PC-3 (cell line): ENCODE results near the gene TRIM44. TPM values are rescaled to one million over a fixed set of nuclear protein-coding genes. Genes with fewer than 3 reads are reported as not detected.

Experiments
- ATAC-seq: fragments of 200-7000 bp; cut with Tn5 transposase; 2 replicates; pipeline ENCODE4 v1.9.1; 2020; ENCODE audit warnings: mild to moderate bottlenecking, moderate library complexity
- BruUV-seq: library from RNA; stranded (reverse); fragments of 400-500 nt; replicated peaks from 2 replicates; lab custom pipeline; 2021; lab: Mats Ljungman, UMichigan
- CTCF ChIA-PET: fragments of 300-600 bp; sonication (Branson Sonifier 250); formaldehyde crosslinking; loops from one replicate; lab custom pipeline; 2022; ENCODE audit warnings: antibody characterized with exemption; lab: Charles Lee
- POLR2A ChIA-PET: fragments of 300-600 bp; sonication (Branson Sonifier 250); formaldehyde crosslinking; loops from one replicate; lab custom pipeline; 2022; ENCODE audit warnings: antibody characterized with exemption; ENCODE audit not compliant: unreplicated experiment; lab: Charles Lee
- DNase-seq: peaks from one replicate; pipeline ENCODE4 v3.0.0-alpha.2; 2015
- H2AFZ ChIP-seq: fragments of 300-600 bp; sonication (generic); 2 replicates; pipeline ENCODE4 v1.6.0; 2016; ENCODE audit warnings: antibody characterized with exemption, low read length
- H3F3A ChIP-seq: fragments of 300-600 bp; sonication (generic); one replicate; pipeline ENCODE4 v1.6.0; 2017; ENCODE audit warnings: antibody characterized with exemption, low read length, control low read depth, mild to moderate bottlenecking; ENCODE audit not compliant: unreplicated experiment
- H3K27ac ChIP-seq: fragments of 300-600 bp; sonication (generic); 2 replicates; pipeline ENCODE4 v1.5.1; 2016; ENCODE audit warnings: mild to moderate bottlenecking, low read length
- H3K27me3 ChIP-seq: fragments of 300-600 bp; sonication (generic); 2 replicates; pipeline ENCODE4 v1.6.1; 2016; ENCODE audit warnings: low read length, mixed read lengths
- H3K36me3 ChIP-seq: fragments of 300-600 bp; sonication (generic); 2 replicates; pipeline ENCODE4 v1.6.1; 2016; ENCODE audit warnings: low read depth, mixed run types, low read length, mixed read lengths
- H3K4me1 ChIP-seq: fragments of 300-600 bp; sonication (generic); 2 replicates; pipeline ENCODE4 v1.5.1; 2016; ENCODE audit warnings: low read length; ENCODE audit not compliant: insufficient read depth
- H3K4me2 ChIP-seq: fragments of 300-600 bp; sonication (generic); 2 replicates; pipeline ENCODE4 v1.6.0; 2016; ENCODE audit warnings: low read length
- H3K4me3 ChIP-seq: fragments of 300-600 bp; sonication (generic); 2 replicates; pipeline ENCODE4 v1.5.1; 2016; ENCODE audit warnings: mild to moderate bottlenecking, low read length, mixed read lengths
- H3K79me2 ChIP-seq: fragments of 300-600 bp; sonication (generic); 2 replicates; pipeline ENCODE4 v1.6.1; 2017; ENCODE audit warnings: low read length, mixed read lengths
- H3K9ac ChIP-seq: fragments of 300-600 bp; sonication (generic); 2 replicates; pipeline ENCODE4 v1.6.0; 2016; ENCODE audit warnings: mild to moderate bottlenecking, low read length
- H3K9me2 ChIP-seq: fragments of 300-600 bp; sonication (generic); replicated peaks from 2 replicates; pipeline ENCODE4 v1.6.1; 2016; ENCODE audit warnings: mixed run types, low read length, mixed read lengths
- H3K9me3 ChIP-seq: fragments of 300-600 bp; sonication (generic); 2 replicates; pipeline ENCODE4 v1.6.1; 2016; ENCODE audit warnings: low read length, mixed read lengths
- H4K20me1 ChIP-seq: fragments of 300-600 bp; sonication (generic); 2 replicates; pipeline ENCODE4 v1.6.1; 2016; ENCODE audit warnings: low read length, mixed read lengths
- EZH2 ChIP-seq: fragments of 300-600 bp; sonication (generic); IDR thresholded peaks from one replicate; pipeline ENCODE4 v1.6.1; 2017; ENCODE audit warnings: antibody characterized with exemption, mild to moderate bottlenecking, low read length; ENCODE audit not compliant: unreplicated experiment
- EZH2phosphoT487 ChIP-seq: fragments of 300-600 bp; sonication (generic); IDR thresholded peaks from 2 replicates; pipeline ENCODE4 v1.6.1; 2018; ENCODE audit warnings: mild to moderate bottlenecking, antibody characterized with exemption, low read length, borderline replicate concordance
- intact Hi-C: fragments of 100-400 bp; cut with micrococcal nuclease; formaldehyde crosslinking; loops from 2 replicates; pipeline ENCODE4 v1.9.0; 2023
- total RNA-seq: library from RNA; depleted of rRNA; stranded (reverse); fragments of >200 nt; gene quantifications from 2 replicates; pipeline ENCODE4 v1.2.3, GENCODE V29; 2014
- TF ChIP-seq, protein P1 (sequence below): fragments of 300-600 bp; sonication (generic); conservative IDR thresholded peaks from 2 replicates; pipeline ENCODE4 v1.5.1; 2017; ENCODE audit warnings: antibody characterized with exemption, low read depth, mild to moderate bottlenecking, low read length

Gene TRIM44
- total RNA-seq, 1 experiment from 2014 or later: 14.0 TPM

DNA sequence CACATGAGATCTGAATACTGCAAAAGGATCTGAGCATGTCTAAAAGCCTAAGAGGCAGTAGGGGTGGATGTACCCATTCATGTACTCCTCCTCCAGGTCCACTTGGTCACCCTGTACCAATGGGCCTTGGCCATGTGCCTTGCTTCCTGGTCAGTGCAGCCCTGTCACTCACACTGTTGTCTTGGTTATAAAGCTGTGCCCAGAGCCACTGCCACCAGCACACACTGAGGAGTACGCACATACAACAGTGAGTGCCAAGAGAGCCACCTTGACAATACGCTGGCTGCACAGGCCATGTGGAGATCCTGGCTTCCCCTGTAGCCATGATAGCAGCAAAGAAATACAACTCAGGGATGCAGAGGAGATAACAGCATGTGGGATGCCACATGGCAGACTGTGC lies 184.9 kb downstream of the TRIM44 start:
- intact Hi-C loops: no loop called here
- no peaks in the 10 kb centered on the region for H3K4me1 ChIP-seq
- H3F3A ChIP-seq: no peaks in the 10 kb centered on the region
- no peak overlapping the region for H2AFZ ChIP-seq
- no peak for ATAC-seq
- H3K9ac ChIP-seq: no peak overlapping the region
- TF ChIP-seq, protein P1, sequence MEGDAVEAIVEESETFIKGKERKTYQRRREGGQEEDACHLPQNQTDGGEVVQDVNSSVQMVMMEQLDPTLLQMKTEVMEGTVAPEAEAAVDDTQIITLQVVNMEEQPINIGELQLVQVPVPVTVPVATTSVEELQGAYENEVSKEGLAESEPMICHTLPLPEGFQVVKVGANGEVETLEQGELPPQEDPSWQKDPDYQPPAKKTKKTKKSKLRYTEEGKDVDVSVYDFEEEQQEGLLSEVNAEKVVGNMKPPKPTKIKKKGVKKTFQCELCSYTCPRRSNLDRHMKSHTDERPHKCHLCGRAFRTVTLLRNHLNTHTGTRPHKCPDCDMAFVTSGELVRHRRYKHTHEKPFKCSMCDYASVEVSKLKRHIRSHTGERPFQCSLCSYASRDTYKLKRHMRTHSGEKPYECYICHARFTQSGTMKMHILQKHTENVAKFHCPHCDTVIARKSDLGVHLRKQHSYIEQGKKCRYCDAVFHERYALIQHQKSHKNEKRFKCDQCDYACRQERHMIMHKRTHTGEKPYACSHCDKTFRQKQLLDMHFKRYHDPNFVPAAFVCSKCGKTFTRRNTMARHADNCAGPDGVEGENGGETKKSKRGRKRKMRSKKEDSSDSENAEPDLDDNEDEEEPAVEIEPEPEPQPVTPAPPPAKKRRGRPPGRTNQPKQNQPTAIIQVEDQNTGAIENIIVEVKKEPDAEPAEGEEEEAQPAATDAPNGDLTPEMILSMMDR: no peak
- H4K20me1 ChIP-seq: no peaks in the 10 kb centered on the region
- no peaks in the 10 kb centered on the region for H3K79me2 ChIP-seq
- no peak overlapping the region for H3K4me2 ChIP-seq
- H3K27me3 ChIP-seq: no peaks in the 10 kb centered on the region
- no peak overlapping the region for H3K4me3 ChIP-seq
- no peaks in the 10 kb centered on the region for H3K36me3 ChIP-seq
- H3K9me3 ChIP-seq: no peaks in the 10 kb centered on the region
- DNase-seq: no peak
- ChIA-PET CTCF (no interaction called here), POLR2A (no interaction called here)
- no TSS peak for BruUV-seq
- no peaks in the 10 kb centered on the region for H3K9me2 ChIP-seq
- no peak overlapping the region for H3K27ac ChIP-seq

DNA sequence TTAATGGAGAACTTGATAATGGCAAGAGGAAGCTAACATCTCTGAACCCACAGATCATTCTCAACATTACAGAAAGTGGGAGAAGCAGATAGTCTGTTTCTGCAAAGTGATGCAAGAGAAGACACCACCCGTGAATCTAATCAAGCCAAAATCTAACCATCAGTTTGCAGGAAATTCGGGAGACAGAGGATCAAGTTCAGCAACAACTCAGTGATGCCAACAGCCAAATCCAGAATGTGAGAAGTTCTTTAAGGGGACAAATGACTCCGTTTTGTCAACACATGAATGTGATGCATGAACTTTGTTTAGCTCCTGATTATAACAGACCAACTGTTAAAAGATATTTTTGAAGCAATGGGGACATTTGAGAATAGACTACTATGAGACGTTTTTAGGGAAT lies 186.0 kb downstream of the TRIM44 start:
- intact Hi-C loops: no loop called here
- H3K4me1 ChIP-seq: no peaks in the 10 kb centered on the region
- H3K4me2 ChIP-seq: no peak overlapping the region
- CTCF ChIA-PET: interaction anchor here (0.8 kb wide), 1 partner anchor 117 kb away, joined by 4 read pairs; no protein-coding TSS in a partner anchor
- TF ChIP-seq, protein P1: no peak
- TF ChIP-seq EZH2 (no peak), EZH2phosphoT487 (no peak)
- no peaks in the 10 kb centered on the region for H3K36me3 ChIP-seq
- H3K9me3 ChIP-seq: no peaks in the 10 kb centered on the region
- H4K20me1 ChIP-seq: no peaks in the 10 kb centered on the region
- no peak overlapping the region for H3K9ac ChIP-seq
- DNase-seq (no peak), ATAC-seq (no peak)
- H2AFZ ChIP-seq: no peak overlapping the region
- no peaks in the 10 kb centered on the region for H3K9me2 ChIP-seq
- H3K27me3 ChIP-seq: no peaks in the 10 kb centered on the region
- no TSS peak for BruUV-seq
- H3K27ac ChIP-seq: no peak overlapping the region
- H3K4me3 ChIP-seq: no peak overlapping the region
- POLR2A ChIA-PET: no interaction called here
- no peaks in the 10 kb centered on the region for H3F3A ChIP-seq
- no peaks in the 10 kb centered on the region for H3K79me2 ChIP-seq

DNA sequence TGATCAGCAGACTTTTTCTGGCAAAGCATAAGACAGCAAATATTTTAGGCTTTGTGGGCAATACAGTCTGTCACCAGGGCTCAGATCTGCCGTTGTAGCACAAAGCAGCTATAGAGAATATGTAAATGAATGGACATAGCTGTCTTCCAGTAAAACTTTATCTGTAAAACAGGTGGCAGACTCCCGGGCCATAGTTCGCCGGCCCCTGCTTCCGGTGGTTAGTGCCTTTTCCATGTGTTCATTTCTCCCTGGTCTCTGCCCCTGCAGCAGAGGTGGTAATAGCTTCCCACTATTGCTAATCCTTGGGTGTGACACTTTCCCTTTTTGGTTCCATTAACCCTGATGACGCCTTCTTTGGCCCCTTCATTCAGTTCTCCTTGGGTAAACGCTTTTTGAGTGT lies 187.6 kb downstream of the TRIM44 start:
- TF ChIP-seq, protein P1: no peak
- no peak for TF ChIP-seq EZH2
- TF ChIP-seq EZH2phosphoT487: no peak
- intact Hi-C loops: no loop called here
- no peaks in the 10 kb centered on the region for H4K20me1 ChIP-seq
- CTCF ChIA-PET: no interaction called here
- H3K4me1 ChIP-seq: no peaks in the 10 kb centered on the region
- BruUV-seq: no TSS peak
- H3F3A ChIP-seq: no peaks in the 10 kb centered on the region
- no peak overlapping the region for H3K4me3 ChIP-seq
- no peak overlapping the region for H3K27ac ChIP-seq
- H3K9me3 ChIP-seq: no peaks in the 10 kb centered on the region
- H3K9ac ChIP-seq: no peak overlapping the region
- H3K79me2 ChIP-seq: no peaks in the 10 kb centered on the region
- no peak overlapping the region for H2AFZ ChIP-seq
- no peaks in the 10 kb centered on the region for H3K36me3 ChIP-seq
- H3K4me2 ChIP-seq: no peak overlapping the region
- H3K9me2 ChIP-seq: no peaks in the 10 kb centered on the region
- ATAC-seq (no peak), DNase-seq (no peak)
- POLR2A ChIA-PET: no interaction called here
- H3K27me3 ChIP-seq: no peaks in the 10 kb centered on the region
